ENCODE measurements around the gene CGB7. TPM values are rescaled to one million over a fixed set of nuclear protein-coding genes. Genes with fewer than 3 reads are reported as not detected.

Gene CGB7
- total and polyA plus RNA-seq, 10 of the 15 experiments (the other 5 are each of a cell fraction or from before 2014, with no cell fraction given), result 0.06 TPM; not detected in 9

DNA sequence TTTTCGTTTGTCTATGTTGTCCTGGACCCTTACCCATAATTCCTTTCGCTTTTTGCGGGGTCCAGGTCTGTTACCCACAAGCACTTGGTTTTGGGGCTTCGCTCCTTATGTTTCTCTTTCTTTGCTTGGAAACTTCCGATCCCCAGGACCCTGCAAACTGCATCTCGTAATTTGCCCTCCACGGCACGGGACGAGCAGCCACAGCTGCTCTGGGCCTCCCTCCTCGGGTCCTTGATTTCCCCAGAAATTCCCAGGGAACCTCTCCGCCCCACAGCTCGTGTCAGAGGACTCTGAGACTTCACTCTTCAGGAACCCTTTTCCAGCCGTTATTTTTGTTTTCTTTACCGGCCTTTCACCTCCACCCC lies 28.3 kb upstream of the CGB7 start (continued):
- no peak for TF ChIP-seq EED (IDR thresholded peaks at IDR 0.05; ENCODE audit: low read depth)
- TF ChIP-seq NFIC (IDR thresholded peaks at IDR 0.05; ENCODE audit: low read depth, low read length), result no peak
- 0 out of 2 replicates have a peak, but pooled peaks have one; percentile 74 for TF ChIP-seq WRNIP1 (IDR thresholded peaks at IDR 0.05; ENCODE audit: borderline replicate concordance, low read depth, low read length)
- no peak for TF ChIP-seq SMAD5 (IDR thresholded peaks at IDR 0.05; ENCODE audit: low read depth)
- no peak for TF ChIP-seq ELK1 (IDR thresholded peaks at IDR 0.05; ENCODE audit: low read depth, low read length)
- no peak for TF ChIP-seq MEF2B (IDR thresholded peaks at IDR 0.05; ENCODE audit: partially characterized antibody, poor library complexity, severe bottlenecking)
- no peak for TF ChIP-seq KAT2A (conservative IDR thresholded peaks at IDR 0.05; ENCODE audit: control insufficient read depth, low read depth, low read length)
- TF ChIP-seq ZNF217 (IDR thresholded peaks at IDR 0.05), result no peak
- TF ChIP-seq HDGF (IDR thresholded peaks at IDR 0.05), result no peak
- TF ChIP-seq IKZF2 (IDR thresholded peaks at IDR 0.05), result 0 out of 4 replicates have a peak, but pooled peaks of 1 of the 2 experiments have one; percentile 6
- TF ChIP-seq ZBED1 (IDR thresholded peaks at IDR 0.05; ENCODE audit: borderline replicate concordance), result no peak
- TF ChIP-seq SMARCA5 (IDR thresholded peaks at IDR 0.05), result no peak
- TF ChIP-seq PAX5 (IDR thresholded peaks at IDR 0.05; ENCODE audit: borderline replicate concordance, low read depth, low read length), result no peak
- no peak for TF ChIP-seq DPF2 (IDR thresholded peaks at IDR 0.05)
- TF ChIP-seq TBL1XR1 (IDR thresholded peaks at IDR 0.05; ENCODE audit: low read depth, low read length), result no peak
- TF ChIP-seq MXI1 (IDR thresholded peaks at IDR 0.05; ENCODE audit: low read depth, low read length), result no peak
- TF ChIP-seq CHD2 (IDR thresholded peaks at IDR 0.05; ENCODE audit: borderline replicate concordance, low read depth, low read length), result no peak

All from GM12878 (cell line).